ENCODE measurements around the gene SULF2. TPM values are rescaled to one million over a fixed set of nuclear protein-coding genes. Genes with fewer than 3 reads are reported as not detected.

SULF2 gene
- total RNA-seq, 2 experiments from 2014 or later: 0.47 to 0.50 TPM

DNA sequence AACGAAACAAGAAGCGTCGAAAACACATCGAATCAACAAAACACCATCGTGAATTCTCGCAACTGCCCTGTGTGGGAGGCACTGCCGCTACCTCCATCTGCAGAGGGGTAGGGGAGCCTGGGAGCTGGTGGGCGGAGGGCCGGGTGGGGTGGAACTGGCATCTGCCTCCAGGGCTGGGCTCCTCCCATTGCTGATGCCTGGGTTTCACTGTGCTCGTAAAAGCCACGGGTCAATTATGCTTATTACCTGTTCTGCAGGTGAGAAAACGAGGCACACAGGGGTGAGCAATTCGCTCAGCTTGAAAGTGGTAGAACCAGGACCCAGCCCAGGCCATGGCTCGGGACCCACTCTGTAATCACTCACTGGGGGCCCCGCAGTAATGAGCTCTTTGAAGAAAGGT, 16.5 kb upstream of the SULF2 start:
- no peaks in the 10 kb centered on the region for H3K9me3 Mint-ChIP-seq
- ChIA-PET POLR2A (no interaction called here), CTCF (no interaction called here)
- intact Hi-C loops (cut with micrococcal nuclease): no loop called here
- TF ChIP-seq, protein P1, sequence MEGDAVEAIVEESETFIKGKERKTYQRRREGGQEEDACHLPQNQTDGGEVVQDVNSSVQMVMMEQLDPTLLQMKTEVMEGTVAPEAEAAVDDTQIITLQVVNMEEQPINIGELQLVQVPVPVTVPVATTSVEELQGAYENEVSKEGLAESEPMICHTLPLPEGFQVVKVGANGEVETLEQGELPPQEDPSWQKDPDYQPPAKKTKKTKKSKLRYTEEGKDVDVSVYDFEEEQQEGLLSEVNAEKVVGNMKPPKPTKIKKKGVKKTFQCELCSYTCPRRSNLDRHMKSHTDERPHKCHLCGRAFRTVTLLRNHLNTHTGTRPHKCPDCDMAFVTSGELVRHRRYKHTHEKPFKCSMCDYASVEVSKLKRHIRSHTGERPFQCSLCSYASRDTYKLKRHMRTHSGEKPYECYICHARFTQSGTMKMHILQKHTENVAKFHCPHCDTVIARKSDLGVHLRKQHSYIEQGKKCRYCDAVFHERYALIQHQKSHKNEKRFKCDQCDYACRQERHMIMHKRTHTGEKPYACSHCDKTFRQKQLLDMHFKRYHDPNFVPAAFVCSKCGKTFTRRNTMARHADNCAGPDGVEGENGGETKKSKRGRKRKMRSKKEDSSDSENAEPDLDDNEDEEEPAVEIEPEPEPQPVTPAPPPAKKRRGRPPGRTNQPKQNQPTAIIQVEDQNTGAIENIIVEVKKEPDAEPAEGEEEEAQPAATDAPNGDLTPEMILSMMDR (IDR thresholded peaks at IDR 0.05): no peak
- no peaks in the 10 kb centered on the region for H3K4me1 Mint-ChIP-seq (ENCODE audit: low read depth)
- no peak overlapping the region for H3K4me3 Mint-ChIP-seq
- ATAC-seq (no peak), DNase-seq (no peak)
- H3K27ac Mint-ChIP-seq: no peak overlapping the region
- no peaks in the 10 kb centered on the region for H3K36me3 Mint-ChIP-seq (ENCODE audit: low read depth)
- H3K27me3 Mint-ChIP-seq: peaks cover 2% of the 10 kb centered on the region

DNA sequence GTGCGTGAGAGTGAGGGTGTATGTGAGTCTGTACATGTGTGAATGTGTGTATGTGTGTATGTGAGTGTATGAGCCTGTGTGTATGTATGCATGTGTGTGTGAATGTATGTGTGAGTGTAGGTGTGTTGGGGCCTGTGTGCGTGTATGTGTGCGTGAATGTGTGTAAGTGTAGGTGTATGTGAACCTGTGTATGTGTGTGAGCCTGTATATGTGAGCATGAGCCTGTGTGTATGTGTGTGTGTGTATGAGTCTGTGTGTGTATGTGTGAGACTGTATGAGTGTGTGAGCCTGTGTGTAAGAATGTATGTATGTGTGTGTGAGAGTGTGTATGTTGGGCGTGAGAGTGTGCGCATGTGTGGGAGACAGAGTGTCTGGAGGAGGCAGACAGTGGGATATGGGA, 15.8 kb upstream of the SULF2 start:
- Mint-ChIP-seq H3K36me3 (ENCODE audit: low read depth) (no peaks in the 10 kb centered on the region), H3K9me3 (no peaks in the 10 kb centered on the region), H3K27me3 (peaks cover 2% of the 10 kb centered on the region), H3K27ac (no peak overlapping the region), H3K4me1 (ENCODE audit: low read depth) (no peaks in the 10 kb centered on the region), H3K4me3 (no peak overlapping the region)
- TF ChIP-seq, protein P1 (IDR thresholded peaks at IDR 0.05): no peak
- ChIA-PET POLR2A (no interaction called here), CTCF (no interaction called here)
- no peak for DNase-seq
- intact Hi-C loops (cut with micrococcal nuclease): no loop called here
- ATAC-seq: no peak

DNA sequence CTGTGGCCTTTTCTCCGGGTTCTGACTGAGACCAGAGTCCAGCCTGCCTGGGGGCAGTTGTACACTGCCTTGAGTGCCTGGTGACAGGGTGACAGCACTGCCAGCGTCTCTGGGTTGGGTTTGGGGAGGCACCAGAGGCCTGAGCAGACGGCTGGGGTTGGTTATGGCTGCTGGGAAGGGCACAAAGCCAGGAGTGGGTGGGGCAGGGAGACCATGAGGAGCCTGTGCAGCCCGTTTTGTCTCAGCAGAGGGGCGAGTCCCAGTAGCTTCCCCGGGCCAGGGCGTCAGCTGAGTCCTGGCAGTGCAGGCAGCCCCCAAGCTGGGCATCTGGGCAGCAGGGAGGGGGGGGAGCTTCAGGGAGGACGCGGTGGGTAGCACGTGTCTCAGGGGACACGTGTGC, 15.3 kb upstream of the SULF2 start:
- ChIA-PET CTCF (no interaction called here), POLR2A (no interaction called here)
- no peaks in the 10 kb centered on the region for H3K36me3 Mint-ChIP-seq (ENCODE audit: low read depth)
- intact Hi-C loops (cut with micrococcal nuclease): no loop called here
- H3K9me3 Mint-ChIP-seq: no peaks in the 10 kb centered on the region
- DNase-seq: no peak
- ATAC-seq: no peak
- no peak overlapping the region for H3K4me3 Mint-ChIP-seq
- no peak overlapping the region for H3K27ac Mint-ChIP-seq
- peaks cover 2% of the 10 kb centered on the region for H3K27me3 Mint-ChIP-seq
- H3K4me1 Mint-ChIP-seq (ENCODE audit: low read depth): no peaks in the 10 kb centered on the region
- TF ChIP-seq, protein P1 (IDR thresholded peaks at IDR 0.05): no peak

DNA sequence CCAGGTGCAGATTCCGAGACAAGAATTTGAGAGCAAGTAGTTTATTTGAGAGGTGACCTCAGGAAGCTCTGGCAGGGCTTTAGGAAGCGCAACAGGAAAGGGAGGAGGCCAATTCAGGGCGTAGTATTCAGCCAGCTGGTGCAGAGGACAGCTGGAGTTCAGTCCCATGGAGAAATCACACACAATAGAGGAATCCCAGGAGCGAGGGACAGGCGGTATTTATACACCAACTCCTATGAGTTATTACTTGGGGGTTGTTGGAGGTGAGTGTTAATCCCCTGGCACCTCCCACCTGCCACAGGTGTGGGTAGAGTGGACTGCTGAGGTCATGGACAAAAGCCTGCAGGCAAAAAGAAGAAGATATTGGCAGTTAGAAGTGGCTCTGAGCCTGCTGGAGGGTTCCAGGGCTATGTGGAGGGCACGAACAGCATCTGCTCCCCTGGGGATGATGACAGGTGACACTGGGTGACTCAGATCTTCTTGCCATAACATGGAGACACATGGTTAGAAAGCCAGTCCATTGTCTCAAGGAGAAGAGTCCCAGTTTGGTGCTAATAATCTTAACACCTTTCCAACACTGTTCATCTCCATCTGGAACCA, 13.9 kb upstream of the SULF2 start:
- CTCF ChIA-PET: no interaction called here
- Mint-ChIP-seq H3K4me3 (no peak overlapping the region), H3K27ac (no peak overlapping the region), H3K9me3 (no peaks in the 10 kb centered on the region), H3K4me1 (ENCODE audit: low read depth) (no peaks in the 10 kb centered on the region), H3K36me3 (ENCODE audit: low read depth) (no peaks in the 10 kb centered on the region), H3K27me3 (peaks cover 2% of the 10 kb centered on the region)
- DNase-seq: no peak
- intact Hi-C loops (cut with micrococcal nuclease): no loop called here
- TF ChIP-seq, protein P1 (IDR thresholded peaks at IDR 0.05): no peak
- POLR2A ChIA-PET: no interaction called here
- ATAC-seq: no peak

DNA sequence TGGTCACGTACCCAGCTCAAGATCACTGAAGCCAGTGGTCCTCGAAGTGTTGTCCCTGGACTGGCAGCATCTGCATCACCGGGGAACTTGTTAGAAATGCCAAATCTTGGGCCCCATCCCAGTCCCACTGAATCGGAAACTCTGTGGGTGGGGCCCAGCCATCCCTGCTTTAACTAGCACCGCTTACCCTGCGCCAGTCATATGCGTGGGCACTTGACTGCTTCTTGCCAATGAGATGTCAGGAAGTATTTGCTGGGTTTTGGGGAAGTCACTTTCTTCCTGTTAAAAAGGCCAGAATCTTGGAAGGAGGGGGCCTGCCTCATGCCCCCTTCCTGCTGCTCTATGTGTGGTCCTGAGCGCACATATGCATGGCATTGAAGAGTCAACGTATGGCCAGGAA, 11.7 kb upstream of the SULF2 start:
- H3K27me3 Mint-ChIP-seq: no peaks in the 10 kb centered on the region
- TF ChIP-seq, protein P1 (IDR thresholded peaks at IDR 0.05): no peak
- H3K4me1 Mint-ChIP-seq (ENCODE audit: low read depth): no peaks in the 10 kb centered on the region
- ATAC-seq: no peak
- intact Hi-C loops (cut with micrococcal nuclease): no loop called here
- no peak for DNase-seq
- POLR2A ChIA-PET: no interaction called here
- H3K9me3 Mint-ChIP-seq: no peaks in the 10 kb centered on the region
- no peak overlapping the region for H3K27ac Mint-ChIP-seq
- H3K4me3 Mint-ChIP-seq: no peak overlapping the region
- CTCF ChIA-PET: no interaction called here
- no peaks in the 10 kb centered on the region for H3K36me3 Mint-ChIP-seq (ENCODE audit: low read depth)
